GM23338 (cell line): ENCODE measurements around the gene GRIPAP1.

Experiments used
- EZH2 ChIP-seq: fragments of 200-600 bp; sonication (generic); IDR thresholded peaks from one replicate; pipeline ENCODE4 v1.8.0; 2017; ENCODE audit warnings: antibody characterized with exemption, mild to moderate bottlenecking, low read depth; ENCODE audit not compliant: unreplicated experiment
- EZH2phosphoT487 ChIP-seq: fragments of 200-600 bp; sonication (generic); IDR thresholded peaks from one replicate; pipeline ENCODE4 v1.8.1; 2018; ENCODE audit warnings: antibody characterized with exemption; ENCODE audit not compliant: unreplicated experiment
- POLR2AphosphoS5 ChIP-seq: IDR thresholded peaks from 2 replicates; pipeline ENCODE4 v1.6.1; 2016; ENCODE audit warnings: antibody characterized with exemption, low read depth
- TF ChIP-seq, protein P1 (sequence below), 2 experiments: fragments of 200-600 bp in 1 of 2; sonication (generic) in 1 of 2; conservative IDR thresholded peaks; 2 replicates each; pipeline versions ENCODE4 v1.5.1 to v1.6.1; 2016 to 2017; ENCODE audit warnings: antibody characterized with exemption in 2 of 2, low read depth in 2 of 2, mild to moderate bottlenecking in 2 of 2, moderate library complexity in 1 of 2

- TF ChIP-seq, protein P1, sequence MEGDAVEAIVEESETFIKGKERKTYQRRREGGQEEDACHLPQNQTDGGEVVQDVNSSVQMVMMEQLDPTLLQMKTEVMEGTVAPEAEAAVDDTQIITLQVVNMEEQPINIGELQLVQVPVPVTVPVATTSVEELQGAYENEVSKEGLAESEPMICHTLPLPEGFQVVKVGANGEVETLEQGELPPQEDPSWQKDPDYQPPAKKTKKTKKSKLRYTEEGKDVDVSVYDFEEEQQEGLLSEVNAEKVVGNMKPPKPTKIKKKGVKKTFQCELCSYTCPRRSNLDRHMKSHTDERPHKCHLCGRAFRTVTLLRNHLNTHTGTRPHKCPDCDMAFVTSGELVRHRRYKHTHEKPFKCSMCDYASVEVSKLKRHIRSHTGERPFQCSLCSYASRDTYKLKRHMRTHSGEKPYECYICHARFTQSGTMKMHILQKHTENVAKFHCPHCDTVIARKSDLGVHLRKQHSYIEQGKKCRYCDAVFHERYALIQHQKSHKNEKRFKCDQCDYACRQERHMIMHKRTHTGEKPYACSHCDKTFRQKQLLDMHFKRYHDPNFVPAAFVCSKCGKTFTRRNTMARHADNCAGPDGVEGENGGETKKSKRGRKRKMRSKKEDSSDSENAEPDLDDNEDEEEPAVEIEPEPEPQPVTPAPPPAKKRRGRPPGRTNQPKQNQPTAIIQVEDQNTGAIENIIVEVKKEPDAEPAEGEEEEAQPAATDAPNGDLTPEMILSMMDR (conservative IDR thresholded peaks at IDR 0.05; ENCODE audit: low read depth in 2 of 2), result no peak
- TF ChIP-seq EZH2phosphoT487, result no peak
- TF ChIP-seq EZH2, result no peak
- no peak for TF ChIP-seq POLR2AphosphoS5
These were observed 27.8 kb upstream of the GRIPAP1 start for GRCh38 chrX:49029876-49030275.
